DMS114 treated with DMSO at 0.1 percent for 48 hours (cell line): ENCODE results near the gene SIM2.

Experiments used
- DNase-seq: peaks from one replicate; lab custom pipeline; 2025; ENCODE audit not compliant: unreplicated experiment; lab: John Stamatoyannopoulos, UW

SIM2 gene

GRCh38 chr21:36791695-36792470, 93.0 kb downstream of the SIM2 start:
- no peak for DNase-seq

GRCh38 chr21:36792505-36792967, 93.6 kb downstream of the SIM2 start:
- DNase-seq, result no peak

- DNase-seq, result no peak
These were observed 97.2 kb downstream of the SIM2 start for GRCh38 chr21:36796070-36796469.

- DNase-seq, result no peak
These were observed 99.6 kb downstream of the SIM2 start for GRCh38 chr21:36798491-36798890.
